GM10847 (cell line): Measurements from ENCODE around the gene RAB11FIP3.

Experiments
- POLR2A ChIP-seq: IDR thresholded peaks from 2 replicates; pipeline ENCODE4 v1.6.1; 2011; ENCODE audit not compliant: insufficient read length; ENCODE audit errors: extremely low read depth

The RAB11FIP3 gene

DNA sequence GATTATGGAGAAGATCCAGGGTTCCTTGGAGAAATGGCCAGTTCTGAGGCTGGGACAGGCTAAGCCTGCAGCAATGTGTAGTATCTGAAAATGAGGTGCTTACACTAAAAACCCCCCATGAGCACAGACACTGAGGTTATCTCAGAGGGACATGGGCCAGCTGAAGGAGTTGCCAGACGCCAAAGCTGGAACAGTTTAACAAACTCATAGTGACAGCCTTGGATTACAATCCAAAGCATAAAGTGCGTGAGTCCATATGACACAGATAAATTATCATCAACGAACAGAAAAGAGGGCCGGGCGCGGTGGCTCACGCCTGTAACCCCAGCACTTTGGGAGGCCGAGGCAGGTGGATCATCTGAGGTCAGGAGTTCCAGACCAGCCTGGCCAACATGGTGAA, 90.9 kb downstream of the RAB11FIP3 start:
- TF ChIP-seq POLR2A: no peak

DNA sequence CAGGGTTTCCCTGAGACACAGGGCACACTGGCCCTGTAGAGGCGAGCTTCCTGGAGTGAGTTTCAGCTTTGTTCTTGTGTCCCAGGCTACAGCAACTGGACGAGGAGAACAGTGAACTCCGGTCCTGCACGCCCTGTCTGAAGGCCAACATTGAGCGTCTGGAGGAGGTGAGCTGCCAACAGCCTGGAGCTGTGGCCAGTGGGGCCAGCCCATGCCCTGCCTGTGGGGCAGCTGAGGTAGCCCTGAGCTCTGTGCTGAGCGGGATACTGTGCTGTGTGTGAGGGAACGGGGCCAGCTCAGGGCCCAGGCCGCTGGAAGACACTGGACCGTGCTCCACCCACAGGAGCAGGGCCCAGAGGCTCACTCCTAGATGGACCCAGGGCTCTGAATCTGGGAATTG, 93.4 kb downstream of the RAB11FIP3 start:
- no peak for TF ChIP-seq POLR2A

DNA sequence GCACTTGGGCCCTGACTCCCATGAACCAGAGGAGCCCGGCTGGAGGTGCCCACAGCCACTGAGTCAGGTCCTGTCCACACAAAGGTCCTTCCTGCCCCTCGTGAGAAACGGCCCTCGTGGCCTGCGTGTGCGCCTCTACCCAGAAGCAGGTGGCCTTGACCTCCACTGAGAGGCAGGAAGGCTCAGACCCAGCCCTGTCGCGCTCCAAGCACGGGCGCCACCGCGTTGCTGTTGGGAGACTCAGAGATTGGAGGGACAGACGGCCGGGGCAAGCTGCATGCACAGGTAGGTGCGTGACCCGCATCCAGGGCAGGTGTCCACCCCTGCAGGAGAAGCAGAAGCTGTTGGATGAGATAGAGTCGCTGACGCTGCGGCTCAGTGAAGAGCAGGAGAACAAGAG, 94.0 kb downstream of the RAB11FIP3 start:
- no peak for TF ChIP-seq POLR2A

DNA sequence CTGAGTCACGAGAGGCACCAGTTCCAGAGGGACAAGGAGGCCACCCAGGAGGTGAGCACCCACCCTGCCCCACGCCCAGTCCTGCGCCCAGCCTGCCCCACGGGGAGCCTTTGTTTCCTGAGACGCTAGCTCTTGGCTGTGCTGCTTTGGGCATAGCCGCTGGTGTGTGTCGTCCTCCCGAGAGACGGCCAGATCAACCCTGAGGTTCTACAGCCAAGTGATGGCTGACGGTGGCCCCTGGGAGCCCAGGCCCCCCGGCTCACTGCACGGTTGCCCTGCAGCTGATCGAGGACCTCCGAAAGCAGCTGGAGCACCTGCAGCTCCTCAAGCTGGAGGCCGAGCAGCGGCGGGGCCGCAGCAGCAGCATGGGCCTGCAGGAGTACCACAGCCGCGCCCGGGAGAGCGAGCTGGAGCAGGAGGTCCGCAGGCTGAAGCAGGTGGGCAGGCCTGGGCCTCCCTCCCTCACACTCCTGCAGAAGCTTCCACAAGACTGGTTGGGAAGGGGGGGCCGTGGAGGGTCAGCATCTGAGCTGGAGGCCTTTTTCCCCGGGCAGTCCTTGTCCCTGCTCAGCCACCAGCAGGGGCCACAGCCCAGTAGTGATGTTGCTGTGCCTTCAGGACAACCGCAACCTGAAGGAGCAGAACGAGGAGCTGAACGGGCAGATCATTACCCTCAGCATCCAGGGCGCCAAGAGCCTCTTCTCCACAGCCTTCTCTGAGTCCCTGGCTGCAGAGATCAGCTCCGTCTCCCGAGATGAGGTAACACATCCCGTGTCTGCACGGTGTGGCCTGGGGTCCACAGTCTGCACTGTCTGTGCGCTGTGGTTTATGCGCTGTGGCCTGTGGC, 94.6 kb downstream of the RAB11FIP3 start:
- no peak for TF ChIP-seq POLR2A

DNA sequence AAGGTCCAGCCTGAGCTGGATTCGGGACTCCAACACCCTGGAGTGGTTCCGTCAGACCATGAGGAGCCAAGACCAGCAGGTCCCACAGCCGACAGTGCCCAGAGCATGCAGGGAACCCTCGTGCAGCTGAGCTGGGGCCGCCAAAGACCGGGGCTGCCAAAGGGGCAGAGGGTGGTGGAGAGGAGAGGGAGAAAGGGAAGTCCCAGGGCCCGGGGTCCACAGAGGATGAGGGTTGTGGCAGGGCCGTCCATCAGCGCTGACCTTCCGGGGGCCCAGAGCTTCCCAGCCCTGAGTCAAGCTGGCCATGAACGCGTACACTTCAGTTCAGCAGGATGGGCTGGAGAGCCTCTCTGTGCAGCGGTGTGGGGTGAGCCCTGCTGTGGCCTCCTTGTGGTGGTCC, 95.4 kb downstream of the RAB11FIP3 start:
- TF ChIP-seq POLR2A: no peak

DNA sequence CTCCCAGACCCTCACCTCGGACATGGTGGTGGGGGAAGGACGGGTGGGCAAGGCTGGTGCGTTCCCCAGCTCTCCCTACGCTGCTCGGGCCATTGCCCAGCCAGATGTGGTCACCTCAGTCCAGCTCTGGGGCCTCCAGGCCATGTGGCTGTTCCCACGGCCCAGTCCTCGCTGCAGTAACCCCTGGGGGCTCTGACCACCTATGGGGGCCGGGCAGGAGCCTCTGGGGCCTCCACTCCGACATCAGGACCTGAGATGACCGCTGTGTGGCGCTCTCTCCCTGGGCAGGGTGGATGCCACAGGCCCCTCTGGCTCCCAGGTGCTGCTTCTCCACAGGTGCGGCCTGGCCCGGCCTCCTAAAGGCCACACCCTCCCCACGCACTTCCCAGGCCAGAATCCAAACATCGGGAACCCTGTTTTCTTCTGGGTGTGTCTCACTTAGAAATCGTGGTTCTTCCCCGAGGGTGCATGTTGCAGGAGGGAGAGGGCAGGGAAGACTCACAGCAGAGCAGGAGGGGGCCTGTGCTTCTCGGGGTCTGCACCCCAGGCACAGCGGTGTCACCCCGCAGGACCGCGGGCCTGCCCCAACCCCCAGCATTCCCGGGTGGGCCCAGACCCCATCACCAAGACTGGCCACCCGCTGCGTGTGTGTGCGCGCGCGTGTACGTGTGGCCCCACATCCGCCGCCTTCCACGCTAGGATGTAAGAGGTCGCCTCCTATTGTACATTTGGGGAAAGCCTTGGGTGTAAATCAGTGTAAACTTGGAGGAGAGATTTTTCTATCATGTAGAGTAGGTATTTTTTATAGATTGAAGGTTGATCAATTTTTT, 96.1 kb downstream of the RAB11FIP3 start:
- TF ChIP-seq POLR2A: no peak

DNA sequence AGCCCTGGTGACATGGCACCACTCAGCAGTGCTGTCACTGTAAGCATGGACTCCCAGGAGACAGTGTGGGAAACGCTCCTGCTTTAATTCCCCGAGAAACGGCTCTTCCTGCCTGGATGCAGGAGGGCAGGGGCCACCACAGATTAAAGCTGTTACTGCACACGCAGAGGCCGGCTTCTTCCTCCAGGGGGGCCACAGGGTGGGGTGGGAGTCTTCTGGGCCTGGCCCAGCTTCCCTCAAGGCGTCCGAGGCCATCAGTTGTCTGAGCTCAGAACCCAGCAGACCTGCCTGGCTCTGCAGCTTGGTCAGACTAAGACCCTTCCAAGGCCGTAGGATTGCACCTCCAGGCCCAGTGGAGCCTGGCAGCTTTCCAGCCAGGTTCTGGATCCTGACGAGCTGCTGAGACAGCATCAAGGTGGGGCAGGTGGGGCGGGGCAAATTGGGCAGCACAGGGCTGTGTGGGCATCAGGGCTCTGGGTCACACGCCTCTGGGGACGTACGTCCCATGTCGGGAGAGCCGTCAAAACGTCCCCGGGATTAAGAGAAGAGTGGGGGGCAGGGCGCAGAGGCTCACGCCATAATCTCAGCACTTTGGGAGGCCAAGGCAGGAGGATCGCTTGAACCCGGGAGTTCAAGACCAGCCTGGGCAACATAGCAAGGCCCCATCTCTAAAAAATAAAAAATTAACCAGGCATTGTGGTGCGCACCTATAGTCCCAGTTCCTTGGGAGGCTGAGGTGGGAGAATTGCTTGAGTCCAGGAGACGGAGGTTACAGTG, 97.1 kb downstream of the RAB11FIP3 start:
- no peak for TF ChIP-seq POLR2A

DNA sequence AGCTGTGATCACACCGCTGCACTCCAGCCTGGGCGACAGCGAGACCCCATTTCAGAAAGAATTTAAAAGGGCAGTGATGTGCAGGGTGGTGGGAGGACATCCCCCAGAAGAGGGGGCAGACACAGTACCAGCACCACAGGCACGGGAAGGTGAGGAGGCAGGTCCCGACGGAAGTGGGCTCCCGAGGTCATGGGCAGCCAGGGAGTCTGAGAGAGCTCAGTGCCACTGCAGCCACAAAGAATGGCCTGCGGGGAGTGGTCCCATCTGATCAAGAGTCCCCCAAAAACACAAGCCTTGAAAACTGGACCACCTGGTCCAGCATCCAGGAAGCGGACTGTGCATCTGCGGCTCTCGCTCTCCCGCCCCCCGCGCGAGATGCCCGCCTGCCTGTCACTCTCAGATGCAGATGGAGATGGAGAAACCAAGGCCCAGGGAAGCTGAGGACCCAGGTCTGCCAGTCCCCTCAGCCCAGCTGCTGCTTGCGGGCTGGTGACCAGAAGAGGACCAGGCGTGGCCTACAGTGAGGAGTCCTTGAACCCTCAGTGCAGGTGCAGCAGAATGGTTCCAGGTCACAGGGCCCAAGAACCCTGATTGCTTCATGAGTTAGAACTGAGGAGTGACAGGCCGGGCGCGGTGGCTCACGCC, 97.8 kb downstream of the RAB11FIP3 start:
- TF ChIP-seq POLR2A: no peak

DNA sequence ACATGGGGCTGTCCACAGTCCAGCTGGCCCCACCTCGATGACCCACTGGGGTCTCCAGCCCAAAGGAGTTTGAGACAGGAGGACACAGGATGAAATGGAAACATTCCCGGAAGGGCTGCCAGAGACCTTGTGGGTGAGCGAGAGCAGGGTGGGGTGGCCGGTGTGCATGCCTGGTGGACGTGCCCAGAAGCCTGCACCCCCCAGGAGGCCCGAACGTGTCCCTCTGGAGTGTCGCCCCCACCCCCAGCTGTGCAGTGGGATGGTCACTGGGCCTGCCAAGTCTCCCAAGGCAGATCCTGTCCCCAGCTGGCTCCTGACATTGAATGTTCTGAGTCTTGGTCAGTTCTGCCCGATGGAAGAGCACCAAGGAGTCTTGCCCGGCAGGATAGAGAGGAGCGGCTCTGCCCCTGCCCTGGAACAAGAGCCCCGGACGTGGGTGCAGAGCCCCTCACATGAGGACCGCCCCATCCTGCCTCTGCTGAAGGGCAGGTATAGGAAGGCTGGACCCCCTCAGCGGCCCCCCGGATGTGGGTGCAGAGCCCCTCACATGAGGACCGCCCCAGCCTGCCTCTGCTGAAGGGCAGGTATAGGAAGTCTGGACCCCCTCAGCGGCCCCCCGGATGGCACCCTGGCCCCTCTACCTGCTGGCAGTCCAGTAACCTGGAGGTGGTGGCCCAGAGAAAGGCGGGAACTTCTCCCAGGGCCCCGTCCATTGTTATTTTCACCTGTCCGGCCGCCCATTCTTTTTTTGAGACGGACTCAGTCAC, 99.0 kb downstream of the RAB11FIP3 start:
- no peak for TF ChIP-seq POLR2A

DNA sequence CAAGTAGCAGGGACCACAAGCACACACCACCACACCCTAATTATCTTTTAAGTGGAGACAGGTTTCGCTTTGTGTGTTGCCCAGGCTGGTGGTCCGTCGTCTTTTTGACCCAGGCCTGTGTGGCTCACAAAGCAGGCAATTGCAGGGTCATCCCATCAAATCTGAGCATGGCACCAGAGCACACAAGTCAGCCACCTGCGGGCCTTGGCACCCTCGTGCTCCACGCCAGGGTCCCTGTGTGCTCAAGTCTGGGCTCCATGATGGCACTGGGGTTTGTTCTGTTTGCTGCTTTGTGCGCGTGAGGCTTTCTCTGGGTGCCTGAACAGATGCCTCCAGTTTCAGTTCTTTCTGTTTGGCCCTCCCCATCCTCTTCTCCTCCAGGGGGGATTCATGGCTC, 99.7 kb downstream of the RAB11FIP3 start:
- no peak for TF ChIP-seq POLR2A

DNA sequence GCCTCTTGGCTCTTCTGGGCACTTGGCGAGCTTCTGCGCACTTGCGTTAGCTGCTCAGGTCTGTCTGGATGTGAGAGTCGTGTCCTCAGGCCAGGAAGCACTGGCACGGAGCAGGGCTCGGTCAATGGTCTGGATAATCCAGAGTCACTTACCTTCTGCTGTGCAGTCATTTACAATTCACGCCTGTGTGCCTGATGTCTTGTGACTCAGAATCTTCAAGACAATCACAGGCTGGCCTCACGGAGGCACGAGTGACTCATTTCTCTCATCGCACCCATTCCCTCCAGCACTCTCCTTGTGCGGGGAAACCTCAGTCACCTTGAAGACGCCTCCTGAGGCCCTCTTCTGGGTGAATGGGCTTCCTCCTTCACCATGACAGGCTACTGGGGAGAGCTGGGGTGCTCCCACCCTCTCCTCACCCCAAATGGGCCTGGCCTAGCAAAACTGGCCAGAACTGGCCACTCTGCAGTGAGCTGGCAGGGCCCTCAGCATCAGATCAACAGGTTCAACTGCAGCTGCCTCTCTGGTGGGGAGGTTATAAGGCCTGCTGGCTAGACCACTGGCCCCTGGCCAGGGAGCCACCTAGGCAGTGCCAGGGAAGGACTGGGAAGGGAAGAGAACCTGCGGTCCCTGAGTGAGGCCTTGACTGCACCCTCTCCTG, 100.2 kb downstream of the RAB11FIP3 start:
- no peak for TF ChIP-seq POLR2A

DNA sequence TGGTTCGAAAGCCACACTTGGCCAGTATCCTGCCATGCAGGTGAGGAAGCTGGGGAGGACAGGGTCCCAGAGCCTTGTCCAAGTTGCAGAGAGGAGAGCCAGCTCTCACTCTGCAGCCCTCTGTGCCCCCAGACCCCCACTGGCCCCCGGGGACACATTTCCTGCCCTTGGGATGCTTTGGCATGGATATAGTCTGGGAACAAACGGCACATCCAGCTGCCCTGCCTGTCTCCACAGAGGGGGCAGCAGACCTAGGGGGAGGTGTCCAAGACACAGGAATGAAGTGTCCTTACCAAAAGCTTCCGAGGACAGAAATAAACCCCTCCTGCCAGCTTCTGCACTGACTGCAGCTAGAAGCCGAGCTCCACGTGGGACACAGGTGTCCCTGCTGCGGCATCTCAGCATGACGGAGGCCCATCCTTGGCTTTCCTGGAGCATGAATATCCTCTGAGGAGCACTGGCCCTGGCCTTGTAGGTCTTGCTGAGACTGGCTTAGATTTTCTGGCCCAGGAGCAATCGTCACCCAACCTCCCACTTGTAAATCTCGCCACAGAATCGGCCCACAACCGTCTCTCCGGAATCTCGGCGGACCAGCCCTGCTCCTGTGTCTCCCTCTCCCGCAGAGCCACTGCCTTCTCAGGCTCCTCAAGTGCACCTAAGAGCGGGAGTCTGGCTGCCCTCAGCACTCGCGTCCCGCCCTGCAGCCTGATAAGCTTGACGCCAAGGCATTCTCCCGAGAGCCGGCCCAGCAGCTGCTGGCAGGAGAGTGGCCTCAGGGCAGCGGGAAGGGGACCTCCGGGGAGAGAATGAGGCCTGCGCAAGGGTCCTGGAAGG, 100.9 kb downstream of the RAB11FIP3 start:
- TF ChIP-seq POLR2A: no peak
